ENCODE measurements around the gene LIN28A. TPM values are rescaled to one million over a fixed set of nuclear protein-coding genes. Genes with fewer than 3 reads are reported as not detected.
A peak's percentile ranks its signal among the peaks of the same experiment; 100 is the strongest.

Gene LIN28A
- total and polyA plus RNA-seq, 10 of the 15 experiments (the other 5 are each of a cell fraction or from before 2014, with no cell fraction given): 0.13 to 0.59 (median 0.30) TPM; not detected in 7

DNA sequence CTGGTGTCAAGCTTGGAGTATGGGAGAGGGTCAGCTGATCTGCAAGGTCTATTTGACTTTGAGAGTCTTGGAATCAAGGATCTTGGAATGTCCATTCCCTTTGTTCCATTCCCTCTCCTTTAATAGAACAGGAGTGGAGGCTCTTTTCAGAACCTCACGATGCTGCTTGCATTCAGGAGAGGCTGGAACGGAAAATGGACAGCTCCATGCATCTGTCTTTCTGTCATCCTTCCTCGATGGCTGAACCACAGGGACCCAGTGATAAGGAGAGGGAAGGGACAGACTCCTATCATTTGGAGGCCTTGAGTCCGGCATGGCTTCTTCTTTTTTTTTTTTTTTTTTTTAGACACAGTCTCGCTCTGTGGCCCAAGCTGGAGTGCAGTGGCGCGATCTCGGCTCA lies 14.9 kb upstream of the LIN28A start:
- WGBS (ENCODE audit: insufficient coverage, insufficient replicate concordance, low lambda C conversion rate, missing lambda C conversion rate): 60% methylated on average over 8 of the region's 8 CpGs
- in situ Hi-C loops (cut with MboI): no loop called here

DNA sequence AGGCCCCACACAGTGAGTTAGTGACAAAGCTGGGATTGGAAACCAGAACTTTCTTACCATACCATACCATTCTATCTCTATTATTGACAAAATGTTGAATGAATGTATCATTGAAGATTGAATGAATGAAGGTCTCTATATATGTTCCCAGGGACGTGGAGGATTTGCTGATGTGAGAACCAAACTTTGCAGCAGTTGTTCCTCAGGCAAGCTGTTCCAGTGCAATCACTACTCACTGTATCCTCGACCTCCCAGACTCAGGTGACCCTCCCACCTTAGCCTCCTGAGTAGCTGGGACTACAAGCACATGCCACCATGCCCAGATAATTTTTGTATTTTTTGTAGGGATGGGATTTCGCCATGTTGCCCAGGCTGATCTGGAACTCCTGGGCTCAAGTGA lies 11.6 kb upstream of the LIN28A start:
- ChIA-PET CTCF (interaction anchor here (1.3 to 2.7 kb wide), 2 partner anchors 18 to 35 kb away, joined by 3 to 16 read pairs; no protein-coding TSS in a partner anchor), RAD21 (ENCODE audit: unreplicated experiment) (interaction anchor here (1.0 kb wide), 1 partner anchor 64 kb away, joined by 3 read pairs; no protein-coding TSS in a partner anchor), SMC1A (ENCODE audit: uncharacterized antibody, unreplicated experiment) (interaction anchor here (1.0 to 1.2 kb wide), 2 partner anchors 18 to 124 kb away, joined by 3 read pairs; no protein-coding TSS in a partner anchor), POLR2A (no interaction called here)
- Histone ChIP-seq H3K79me2 (ENCODE audit: control insufficient read depth, insufficient read depth, low read length) (no peaks in the 10 kb centered on the region), H3K27ac (ENCODE audit: control insufficient read depth, insufficient read depth) (no peak overlapping the region), H2AFZ (ENCODE audit: control insufficient read depth, low read depth, low read length) (no peak overlapping the region), H4K20me1 (ENCODE audit: control insufficient read depth, insufficient read depth) (no peaks in the 10 kb centered on the region), H3K9me3 (replicated peaks; ENCODE audit: control insufficient read depth, insufficient read depth, low read length) (no peaks in the 10 kb centered on the region), H3K4me3 (no peak overlapping the region), H3K27me3 (replicated peaks in 1 of 2; ENCODE audit: control insufficient read depth in 2 of 2, insufficient read depth in 2 of 2, low read length in 1 of 2) (no peaks in the 10 kb centered on the region), H3K9ac (ENCODE audit: control insufficient read depth, insufficient read depth, low read length) (no peak overlapping the region), H3K36me3 (ENCODE audit: control insufficient read depth in 2 of 2, insufficient read depth in 2 of 2, low read length in 1 of 2) (no peaks in the 10 kb centered on the region), H3K4me2 (ENCODE audit: control insufficient read depth, insufficient read depth) (no peak overlapping the region), H3K4me1 (ENCODE audit: control insufficient read depth, insufficient read depth, low read length) (no peaks in the 10 kb centered on the region)
- FAIRE-seq (peak; percentile 7), ATAC-seq (no peak), DNase-seq (ENCODE audit: low read depth, low spot score) (no peak)
- 12% methylated on average over 3 of the region's 3 CpGs for WGBS (ENCODE audit: insufficient coverage, insufficient replicate concordance, low lambda C conversion rate, missing lambda C conversion rate)
- no peak for TF ChIP-seq PML (IDR thresholded peaks at IDR 0.05; ENCODE audit: low read length)
- no peak for TF ChIP-seq MTA2 (IDR thresholded peaks at IDR 0.05; ENCODE audit: low read depth)
- TF ChIP-seq RELA (IDR thresholded peaks at IDR 0.05; ENCODE audit: borderline replicate concordance, partially characterized antibody): no peak
- TF ChIP-seq NR2F1 (conservative IDR thresholded peaks at IDR 0.05): no peak
- TF ChIP-seq SUZ12 (IDR thresholded peaks at IDR 0.05; ENCODE audit: unreplicated experiment): no peak
- TF ChIP-seq, protein P1, sequence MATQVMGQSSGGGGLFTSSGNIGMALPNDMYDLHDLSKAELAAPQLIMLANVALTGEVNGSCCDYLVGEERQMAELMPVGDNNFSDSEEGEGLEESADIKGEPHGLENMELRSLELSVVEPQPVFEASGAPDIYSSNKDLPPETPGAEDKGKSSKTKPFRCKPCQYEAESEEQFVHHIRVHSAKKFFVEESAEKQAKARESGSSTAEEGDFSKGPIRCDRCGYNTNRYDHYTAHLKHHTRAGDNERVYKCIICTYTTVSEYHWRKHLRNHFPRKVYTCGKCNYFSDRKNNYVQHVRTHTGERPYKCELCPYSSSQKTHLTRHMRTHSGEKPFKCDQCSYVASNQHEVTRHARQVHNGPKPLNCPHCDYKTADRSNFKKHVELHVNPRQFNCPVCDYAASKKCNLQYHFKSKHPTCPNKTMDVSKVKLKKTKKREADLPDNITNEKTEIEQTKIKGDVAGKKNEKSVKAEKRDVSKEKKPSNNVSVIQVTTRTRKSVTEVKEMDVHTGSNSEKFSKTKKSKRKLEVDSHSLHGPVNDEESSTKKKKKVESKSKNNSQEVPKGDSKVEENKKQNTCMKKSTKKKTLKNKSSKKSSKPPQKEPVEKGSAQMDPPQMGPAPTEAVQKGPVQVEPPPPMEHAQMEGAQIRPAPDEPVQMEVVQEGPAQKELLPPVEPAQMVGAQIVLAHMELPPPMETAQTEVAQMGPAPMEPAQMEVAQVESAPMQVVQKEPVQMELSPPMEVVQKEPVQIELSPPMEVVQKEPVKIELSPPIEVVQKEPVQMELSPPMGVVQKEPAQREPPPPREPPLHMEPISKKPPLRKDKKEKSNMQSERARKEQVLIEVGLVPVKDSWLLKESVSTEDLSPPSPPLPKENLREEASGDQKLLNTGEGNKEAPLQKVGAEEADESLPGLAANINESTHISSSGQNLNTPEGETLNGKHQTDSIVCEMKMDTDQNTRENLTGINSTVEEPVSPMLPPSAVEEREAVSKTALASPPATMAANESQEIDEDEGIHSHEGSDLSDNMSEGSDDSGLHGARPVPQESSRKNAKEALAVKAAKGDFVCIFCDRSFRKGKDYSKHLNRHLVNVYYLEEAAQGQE (IDR thresholded peaks at IDR 0.05; ENCODE audit: low read depth, low read length): no peak
- TF ChIP-seq, protein P2, sequence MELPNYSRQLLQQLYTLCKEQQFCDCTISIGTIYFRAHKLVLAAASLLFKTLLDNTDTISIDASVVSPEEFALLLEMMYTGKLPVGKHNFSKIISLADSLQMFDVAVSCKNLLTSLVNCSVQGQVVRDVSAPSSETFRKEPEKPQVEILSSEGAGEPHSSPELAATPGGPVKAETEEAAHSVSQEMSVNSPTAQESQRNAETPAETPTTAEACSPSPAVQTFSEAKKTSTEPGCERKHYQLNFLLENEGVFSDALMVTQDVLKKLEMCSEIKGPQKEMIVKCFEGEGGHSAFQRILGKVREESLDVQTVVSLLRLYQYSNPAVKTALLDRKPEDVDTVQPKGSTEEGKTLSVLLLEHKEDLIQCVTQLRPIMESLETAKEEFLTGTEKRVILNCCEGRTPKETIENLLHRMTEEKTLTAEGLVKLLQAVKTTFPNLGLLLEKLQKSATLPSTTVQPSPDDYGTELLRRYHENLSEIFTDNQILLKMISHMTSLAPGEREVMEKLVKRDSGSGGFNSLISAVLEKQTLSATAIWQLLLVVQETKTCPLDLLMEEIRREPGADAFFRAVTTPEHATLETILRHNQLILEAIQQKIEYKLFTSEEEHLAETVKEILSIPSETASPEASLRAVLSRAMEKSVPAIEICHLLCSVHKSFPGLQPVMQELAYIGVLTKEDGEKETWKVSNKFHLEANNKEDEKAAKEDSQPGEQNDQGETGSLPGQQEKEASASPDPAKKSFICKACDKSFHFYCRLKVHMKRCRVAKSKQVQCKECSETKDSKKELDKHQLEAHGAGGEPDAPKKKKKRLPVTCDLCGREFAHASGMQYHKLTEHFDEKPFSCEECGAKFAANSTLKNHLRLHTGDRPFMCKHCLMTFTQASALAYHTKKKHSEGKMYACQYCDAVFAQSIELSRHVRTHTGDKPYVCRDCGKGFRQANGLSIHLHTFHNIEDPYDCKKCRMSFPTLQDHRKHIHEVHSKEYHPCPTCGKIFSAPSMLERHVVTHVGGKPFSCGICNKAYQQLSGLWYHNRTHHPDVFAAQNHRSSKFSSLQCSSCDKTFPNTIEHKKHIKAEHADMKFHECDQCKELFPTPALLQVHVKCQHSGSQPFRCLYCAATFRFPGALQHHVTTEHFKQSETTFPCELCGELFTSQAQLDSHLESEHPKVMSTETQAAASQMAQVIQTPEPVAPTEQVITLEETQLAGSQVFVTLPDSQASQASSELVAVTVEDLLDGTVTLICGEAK (IDR thresholded peaks at IDR 0.05; ENCODE audit: borderline replicate concordance): no peak
- TF ChIP-seq MYB (IDR thresholded peaks at IDR 0.05; ENCODE audit: borderline replicate concordance, low read depth, low read length): no peak
- no TSS peak for BruUV-seq (replicated peaks)
- in situ Hi-C loops (cut with MboI) (no loop called here), intact Hi-C loops (cut with micrococcal nuclease; ENCODE audit: unreplicated experiment) (loop anchor here (10.0 kb wide), 1 partner anchor 234 kb away; the partner anchor contains the start of genes C1orf232 and ZNF593)

More for the DNA sequence above, 14.9 kb upstream of the LIN28A start:
- DNase-seq (ENCODE audit: low read depth, low spot score): no peak
- intact Hi-C loops (cut with micrococcal nuclease; ENCODE audit: unreplicated experiment): loop anchor here (10.0 kb wide), 1 partner anchor 231 kb away; the partner anchor contains the start of genes C1orf232 and ZNF593
- Histone ChIP-seq H3K36me3 (ENCODE audit: control insufficient read depth in 2 of 2, insufficient read depth in 2 of 2, low read length in 1 of 2) (no peaks in the 10 kb centered on the region), H3K27ac (ENCODE audit: control insufficient read depth, insufficient read depth) (no peak overlapping the region), H3K79me2 (ENCODE audit: control insufficient read depth, insufficient read depth, low read length) (no peaks in the 10 kb centered on the region), H2AFZ (ENCODE audit: control insufficient read depth, low read depth, low read length) (no peak overlapping the region), H3K9ac (ENCODE audit: control insufficient read depth, insufficient read depth, low read length) (no peak overlapping the region), H3K4me3 (no peak overlapping the region), H3K4me1 (ENCODE audit: control insufficient read depth, insufficient read depth, low read length) (no peaks in the 10 kb centered on the region), H4K20me1 (ENCODE audit: control insufficient read depth, insufficient read depth) (no peaks in the 10 kb centered on the region), H3K4me2 (ENCODE audit: control insufficient read depth, insufficient read depth) (no peak overlapping the region), H3K27me3 (replicated peaks in 1 of 2; ENCODE audit: control insufficient read depth in 2 of 2, insufficient read depth in 2 of 2, low read length in 1 of 2) (no peaks in the 10 kb centered on the region; a peak in 1 of 4 replicates), H3K9me3 (replicated peaks; ENCODE audit: control insufficient read depth, insufficient read depth, low read length) (no peaks in the 10 kb centered on the region)
- TF ChIP-seq CBX5 (IDR thresholded peaks at IDR 0.05; ENCODE audit: low read depth) (no peak), NR2C1 (IDR thresholded peaks at IDR 0.05) (no peak)
- CTCF ChIA-PET: interaction anchor here (0.5 to 4.5 kb wide), 14 partner anchors 10 to 507 kb away, joined by 3 to 22 read pairs (median 5); partner anchors contain the start of genes CD52 and DHDDS
- RAD21 ChIA-PET (ENCODE audit: unreplicated experiment): interaction anchor here (0.7 to 2.1 kb wide), 2 partner anchors 74 to 79 kb away, joined by 3 to 6 read pairs; no protein-coding TSS in a partner anchor
- SMC1A ChIA-PET (ENCODE audit: uncharacterized antibody, unreplicated experiment): interaction anchor here (0.9 to 1.6 kb wide), 2 partner anchors 13 to 74 kb away, joined by 3 to 5 read pairs; no protein-coding TSS in a partner anchor
- ATAC-seq: no peak
- no TSS peak for BruUV-seq (replicated peaks)
- no peak for FAIRE-seq
- POLR2A ChIA-PET: interaction anchor here (0.6 kb wide), 1 partner anchor 28 kb away, joined by 3 read pairs; no protein-coding TSS in a partner anchor
